Stimulated activated CD8-positive, alpha-beta memory T cell treated with anti-CD3 and anti-CD28 coated beads, Interleukin-7, amount 100 ng/mL, for 4 hours (primary cell): ENCODE data around the gene HIGD1C.
"Not testable (repeated sequence)": the region's sequence is repeated elsewhere in the genome, so short reads cannot be mapped to it uniquely, and the experiment has no call there.

Experiments used
- DNase-seq, 2 donors: peaks; one replicate each; pipeline ENCODE4 v3.0.0-alpha.2; 2020; ENCODE audit warnings: low read depth in 2 of 2

HIGD1C gene

GRCh38 chr12:50933459-50934124 is 18.8 kb upstream of the HIGD1C start:
- no peak for DNase-seq

- no peak for DNase-seq
Measured at GRCh38 chr12:50934371-50934851, 17.9 kb upstream of the HIGD1C start.

- no peak for DNase-seq
Measured at GRCh38 chr12:50934981-50935807, 17.1 kb upstream of the HIGD1C start.

- no peak for DNase-seq
Measured at GRCh38 chr12:50936821-50937530, 15.4 kb upstream of the HIGD1C start.

GRCh38 chr12:50937653-50938052 is 14.7 kb upstream of the HIGD1C start:
- DNase-seq = no peak

- DNase-seq = no peak
Measured at GRCh38 chr12:50947933-50948626, 4.3 kb upstream of the HIGD1C start.

- DNase-seq = no peak
Measured at GRCh38 chr12:50948798-50949197, 3.5 kb upstream of the HIGD1C start.

GRCh38 chr12:50949801-50950302 is 2.5 kb upstream of the HIGD1C start:
- no peak for DNase-seq

- no peak for DNase-seq
Measured at GRCh38 chr12:50951112-50951511, 1.2 kb upstream of the HIGD1C start.

- no peak for DNase-seq
Measured at GRCh38 chr12:50953047-50953446, 703 bp downstream of the HIGD1C start.

GRCh38 chr12:50954789-50955188 is 2.4 kb downstream of the HIGD1C start:
- DNase-seq = not testable (repeated sequence)

GRCh38 chr12:50955288-50955687 is 2.9 kb downstream of the HIGD1C start:
- DNase-seq = no peak

- no peak for DNase-seq
Measured at GRCh38 chr12:50955697-50956096, 3.4 kb downstream of the HIGD1C start.

- no peak for DNase-seq
Measured at GRCh38 chr12:50960130-50960529, 7.8 kb downstream of the HIGD1C start.

- no peak for DNase-seq
Measured at GRCh38 chr12:50961708-50962107, 9.4 kb downstream of the HIGD1C start.

GRCh38 chr12:50964432-50964831 is 12.1 kb downstream of the HIGD1C start:
- no peak for DNase-seq

- no peak for DNase-seq
Measured at GRCh38 chr12:50971946-50972345, 19.6 kb downstream of the HIGD1C start.

- no peak for DNase-seq
Measured at GRCh38 chr12:50979369-50980052, 27.2 kb downstream of the HIGD1C start.

GRCh38 chr12:50980545-50980944 is 28.2 kb downstream of the HIGD1C start:
- DNase-seq = no peak

- DNase-seq = no peak
Measured at GRCh38 chr12:50981319-50982239, 29.2 kb downstream of the HIGD1C start.
